ENCODE data around the gene FGD3. TPM values are rescaled to one million over a fixed set of nuclear protein-coding genes. Genes with fewer than 3 reads are reported as not detected.

FGD3 gene
- total RNA-seq, 2 experiments from 2014 or later: 91.0 to 95.7 TPM

GRCh38 chr9:93058355-93059010 lies 111.2 kb downstream of the FGD3 start, which contains the start of gene SUSD3:
Gene SUSD3, plus strand, starts transcription at chr9:93058701. Its CDS starts 42 bp downstream, at chr9:93058743.
- ChIA-PET POLR2A (interaction anchor here (0.7 to 4.5 kb wide), 13 partner anchors 8 to 104 kb away, joined by 3 to 55 read pairs (median 8); partner anchors contain the start of genes CARD19 and NINJ1), CTCF (interaction anchor here (0.6 to 2.2 kb wide), 3 partner anchors 30 to 399 kb away, joined by 3 to 8 read pairs (median 5); no protein-coding TSS in a partner anchor)
- peaks cover 0 to 3% of the 10 kb centered on the region in 2 experiments for H3K9me3 ChIP-seq (ENCODE audit: control insufficient read depth in 1 of 2, insufficient read depth in 1 of 2, low read length in 2 of 2)
- peak within 1 kb of the TSS; percentile 83 to 90 for H3K27ac ChIP-seq (ENCODE audit: low read depth in 1 of 2, low read length in 2 of 2)
- H3K27ac Mint-ChIP-seq: peak within 1 kb of the TSS; percentile 100
- H3K27me3 ChIP-seq (ENCODE audit: control insufficient read depth in 1 of 2, insufficient read depth in 2 of 2, low read length in 2 of 2): no peaks in the 10 kb centered on the region
- no peak for TF ChIP-seq CTCF (IDR thresholded peaks at IDR 0.05)
- peak; percentile 62 for ATAC-seq (ENCODE audit: poor library complexity)
- peaks cover 30% of the 10 kb centered on the region for H3K36me3 Mint-ChIP-seq (ENCODE audit: low read depth)
- H3K4me3 Mint-ChIP-seq: peak within 1 kb of the TSS; percentile 96
- peak; percentile 46 to 86 (median 69) for DNase-seq
- no peaks in the 10 kb centered on the region for H3K9me3 Mint-ChIP-seq
- H3K27me3 Mint-ChIP-seq: no peaks in the 10 kb centered on the region
- intact Hi-C loops (cut with DNase I, micrococcal nuclease): loop anchor here in 1 of 2 experiments (2.0 kb wide), 1 partner anchor 18 kb away; no protein-coding TSS in a partner anchor
- H3K4me3 ChIP-seq (ENCODE audit: low read length): peak within 1 kb of the TSS; percentile 91
- H3K36me3 ChIP-seq (ENCODE audit: insufficient read depth, low read length): peaks cover 15% of the 10 kb centered on the region
- peaks cover 73% of the 10 kb centered on the region for H3K4me1 Mint-ChIP-seq (ENCODE audit: low read depth)
- H3K4me1 ChIP-seq (ENCODE audit: insufficient read depth, low read length): peaks cover 74% of the 10 kb centered on the region

GRCh38 chr9:93059011-93059714 lies 111.8 kb downstream of the FGD3 start:
- intact Hi-C loops (cut with DNase I, micrococcal nuclease): loop anchor here in 1 of 2 experiments (2.0 kb wide), 1 partner anchor 18 kb away; no protein-coding TSS in a partner anchor
- CTCF ChIA-PET: interaction anchor here (0.6 to 1.3 kb wide), 4 partner anchors 28 to 398 kb away, joined by 3 to 5 read pairs (median 3); no protein-coding TSS in a partner anchor
- peaks cover 80% of the 10 kb centered on the region for H3K4me1 Mint-ChIP-seq (ENCODE audit: low read depth)
- peak in 6 of 14 experiments; percentile 26 to 58 (median 50) for DNase-seq
- Histone ChIP-seq H3K27ac (ENCODE audit: low read depth in 1 of 2, low read length in 2 of 2) (peak overlapping the region; percentile 83 to 90), H3K36me3 (ENCODE audit: insufficient read depth, low read length) (peaks cover 17% of the 10 kb centered on the region), H3K4me3 (ENCODE audit: low read length) (peak overlapping the region; percentile 91), H3K27me3 (ENCODE audit: control insufficient read depth in 1 of 2, insufficient read depth in 2 of 2, low read length in 2 of 2) (no peaks in the 10 kb centered on the region), H3K9me3 (ENCODE audit: control insufficient read depth in 1 of 2, insufficient read depth in 1 of 2, low read length in 2 of 2) (peaks cover 0 to 3% of the 10 kb centered on the region in 2 experiments), H3K4me1 (ENCODE audit: insufficient read depth, low read length) (peaks cover 76% of the 10 kb centered on the region)
- ATAC-seq (ENCODE audit: poor library complexity): peak; percentile 18
- POLR2A ChIA-PET: interaction anchor here (0.7 to 4.5 kb wide), 21 partner anchors 9 to 171 kb away, joined by 3 to 55 read pairs (median 7); partner anchors contain the start of genes CARD19 and NINJ1
- no peak for TF ChIP-seq CTCF (IDR thresholded peaks at IDR 0.05)
- H3K27ac Mint-ChIP-seq: peak overlapping the region; percentile 100
- peak overlapping the region; percentile 96 for H3K4me3 Mint-ChIP-seq
- H3K27me3 Mint-ChIP-seq: no peaks in the 10 kb centered on the region
- H3K36me3 Mint-ChIP-seq (ENCODE audit: low read depth): peaks cover 36% of the 10 kb centered on the region
- no peaks in the 10 kb centered on the region for H3K9me3 Mint-ChIP-seq
